ENCODE measurements around the gene OTOF. TPM values are rescaled to one million over a fixed set of nuclear protein-coding genes. Genes with fewer than 3 reads are reported as not detected.

Gene OTOF
- total RNA-seq, 1 donor from 2014 or later, result 0.36 TPM

GRCh38 chr2:26422947-26423629 is 54.8 kb downstream of the OTOF start:
- no peak overlapping the region for H3K4me3 Mint-ChIP-seq
- no peaks in the 10 kb centered on the region for H4K20me1 ChIP-seq (ENCODE audit: low read depth)
- no peak overlapping the region for H3K4me2 ChIP-seq
- no peak overlapping the region for H3K9ac ChIP-seq
- no peaks in the 10 kb centered on the region for H3K79me2 ChIP-seq (ENCODE audit: low read depth)
- no peaks in the 10 kb centered on the region for H3K36me3 ChIP-seq
- no peaks in the 10 kb centered on the region for H3K36me3 Mint-ChIP-seq
- no peak overlapping the region for H3K4me3 ChIP-seq
- H3K27me3 ChIP-seq, result no peaks in the 10 kb centered on the region
- no peak for DNase-seq (ENCODE audit: low spot score)
- H3K9me3 ChIP-seq (ENCODE audit: low read depth), result no peaks in the 10 kb centered on the region
- H3K27me3 Mint-ChIP-seq (ENCODE audit: insufficient read depth, low read depth), result peaks cover 6% of the 10 kb centered on the region
- H3K27ac ChIP-seq, result no peak overlapping the region
- H3K9me3 Mint-ChIP-seq, result no peaks in the 10 kb centered on the region
- H2AFZ ChIP-seq (replicated peaks), result no peak overlapping the region
- H3F3A ChIP-seq (ENCODE audit: low read depth), result no peaks in the 10 kb centered on the region
- TF ChIP-seq EZH2phosphoT487 (IDR thresholded peaks at IDR 0.05) (no peak), CTCF (IDR thresholded peaks at IDR 0.05) (no peak), EZH2 (IDR thresholded peaks at IDR 0.05) (no peak)
- H3K27ac Mint-ChIP-seq, result no peak overlapping the region
- peaks cover 9% of the 10 kb centered on the region for H3K4me1 ChIP-seq
- H3K4me1 Mint-ChIP-seq, result peaks cover 15% of the 10 kb centered on the region

- TF ChIP-seq CTCF (IDR thresholded peaks at IDR 0.05) (no peak), EZH2 (IDR thresholded peaks at IDR 0.05) (no peak), EZH2phosphoT487 (IDR thresholded peaks at IDR 0.05) (no peak)
- no peaks in the 10 kb centered on the region for H3K36me3 Mint-ChIP-seq
- Histone ChIP-seq H3K4me2 (no peak overlapping the region), H3F3A (ENCODE audit: low read depth) (no peaks in the 10 kb centered on the region), H3K27me3 (no peaks in the 10 kb centered on the region), H3K36me3 (no peaks in the 10 kb centered on the region), H3K9me3 (ENCODE audit: low read depth) (no peaks in the 10 kb centered on the region), H3K79me2 (ENCODE audit: low read depth) (no peaks in the 10 kb centered on the region), H3K27ac (no peak overlapping the region), H2AFZ (replicated peaks) (no peak overlapping the region), H3K4me3 (no peak overlapping the region), H3K4me1 (peaks cover 9% of the 10 kb centered on the region), H3K9ac (no peak overlapping the region), H4K20me1 (ENCODE audit: low read depth) (no peaks in the 10 kb centered on the region)
- H3K9me3 Mint-ChIP-seq, result no peaks in the 10 kb centered on the region
- H3K27ac Mint-ChIP-seq, result no peak overlapping the region
- H3K4me1 Mint-ChIP-seq, result peaks cover 15% of the 10 kb centered on the region
- no peak for DNase-seq (ENCODE audit: low spot score)
- peaks cover 6% of the 10 kb centered on the region for H3K27me3 Mint-ChIP-seq (ENCODE audit: insufficient read depth, low read depth)
- H3K4me3 Mint-ChIP-seq, result no peak overlapping the region
Observed at GRCh38 chr2:26421961-26422360, 56.0 kb downstream of the OTOF start.

- Histone ChIP-seq H3K4me3 (no peak overlapping the region), H3K4me2 (no peak overlapping the region), H3K27ac (no peak overlapping the region), H3K9me3 (ENCODE audit: low read depth) (no peaks in the 10 kb centered on the region), H3K79me2 (ENCODE audit: low read depth) (no peaks in the 10 kb centered on the region), H2AFZ (replicated peaks) (peak overlapping the region; percentile 63), H3K9ac (no peak overlapping the region), H3K4me1 (no peaks in the 10 kb centered on the region), H3K27me3 (no peaks in the 10 kb centered on the region), H4K20me1 (ENCODE audit: low read depth) (no peaks in the 10 kb centered on the region), H3F3A (ENCODE audit: low read depth) (no peaks in the 10 kb centered on the region), H3K36me3 (no peaks in the 10 kb centered on the region)
- H3K9me3 Mint-ChIP-seq, result no peaks in the 10 kb centered on the region
- no peak for TF ChIP-seq EZH2phosphoT487 (IDR thresholded peaks at IDR 0.05)
- TF ChIP-seq EZH2 (IDR thresholded peaks at IDR 0.05), result no peak
- TF ChIP-seq CTCF (IDR thresholded peaks at IDR 0.05), result no peak
- no peak for DNase-seq (ENCODE audit: low spot score)
- no peaks in the 10 kb centered on the region for H3K36me3 Mint-ChIP-seq
- H3K4me3 Mint-ChIP-seq, result no peak overlapping the region
- H3K4me1 Mint-ChIP-seq, result peaks cover 4% of the 10 kb centered on the region
- H3K27ac Mint-ChIP-seq, result no peak overlapping the region
- H3K27me3 Mint-ChIP-seq (ENCODE audit: insufficient read depth, low read depth), result peaks cover 2% of the 10 kb centered on the region
Observed at GRCh38 chr2:26414311-26414710, 63.6 kb downstream of the OTOF start.

Data from neural progenitor cell (in vitro differentiated cells).